Glomerular visceral epithelial cell (primary cell): ENCODE data around the gene REEP2.

Experiments
- DNase-seq: peaks from one replicate; pipeline ENCODE4 v3.0.0-alpha.2; 2016; ENCODE audit errors: extremely low spot score

Gene REEP2

GRCh38 chr5:138448481-138449398 lies 9.9 kb downstream of the REEP2 start:
- no peak for DNase-seq

GRCh38 chr5:138449501-138450239 lies 10.8 kb downstream of the REEP2 start:
- DNase-seq = peak; percentile 90

GRCh38 chr5:138450971-138451370 lies 12.1 kb downstream of the REEP2 start:
- no peak for DNase-seq

GRCh38 chr5:138452720-138453119 lies 13.9 kb downstream of the REEP2 start:
- no peak for DNase-seq

- no peak for DNase-seq
These were observed 14.7 kb downstream of the REEP2 start for GRCh38 chr5:138453590-138453989.

GRCh38 chr5:138454121-138454520 lies 15.3 kb downstream of the REEP2 start:
- no peak for DNase-seq

- DNase-seq = no peak
These were observed 16.5 kb downstream of the REEP2 start for GRCh38 chr5:138455232-138455930.

- no peak for DNase-seq
These were observed 18.8 kb downstream of the REEP2 start for GRCh38 chr5:138457531-138458275.

- no peak for DNase-seq
These were observed 19.5 kb downstream of the REEP2 start for GRCh38 chr5:138458384-138458783.

GRCh38 chr5:138458856-138459255 lies 20.0 kb downstream of the REEP2 start:
- no peak for DNase-seq

GRCh38 chr5:138459311-138459933 lies 20.6 kb downstream of the REEP2 start:
- no peak for DNase-seq

- no peak for DNase-seq
These were observed 21.3 kb downstream of the REEP2 start for GRCh38 chr5:138460032-138460693.

- DNase-seq = peak; percentile 85
These were observed 22.7 kb downstream of the REEP2 start for GRCh38 chr5:138461343-138462125.

GRCh38 chr5:138463419-138464007 lies 24.7 kb downstream of the REEP2 start:
- peak; percentile 26 for DNase-seq

- peak; percentile 99 for DNase-seq
These were observed 25.1 kb downstream of the REEP2 start for GRCh38 chr5:138464008-138464387.

GRCh38 chr5:138464388-138465260 lies 25.8 kb downstream of the REEP2 start:
- DNase-seq = peak; percentile 100

- peak; percentile 98 for DNase-seq
These were observed 26.6 kb downstream of the REEP2 start, which contains the start of gene EGR1 for GRCh38 chr5:138465261-138466124. Gene EGR1 (plus strand): TSS chr5:138465479. CDS start chr5:138465762, 283 bp downstream.
